ENCODE results near the gene KRT78. TPM values are rescaled to one million over a fixed set of nuclear protein-coding genes. Genes with fewer than 3 reads are reported as not detected.
A peak's percentile ranks its signal among the peaks of the same experiment; 100 is the strongest.

The KRT78 gene
- polyA plus RNA-seq, 2 of the 4 experiments (the other 2 are of a cell fraction), result 0.09 to 0.12 TPM

GRCh38 chr12:52873513-52873831 is 24.7 kb upstream of the KRT78 start:
- TF ChIP-seq FOXS1 (CRISPR knock-in tag; IDR thresholded peaks at IDR 0.05), result peak; percentile 81
- peak; percentile 83 for TF ChIP-seq HOXA7 (CRISPR knock-in tag; IDR thresholded peaks at IDR 0.05)
- TF ChIP-seq ZSCAN20 (CRISPR knock-in tag; IDR thresholded peaks at IDR 0.05), result peak; percentile 75; the same call in 1 of the 2 replicates
- TF ChIP-seq ZNF302 (CRISPR knock-in tag; IDR thresholded peaks at IDR 0.05), result peak; percentile 84; the same call in 1 of the 2 replicates
- peak; percentile 35 for TF ChIP-seq HEYL (CRISPR knock-in tag; IDR thresholded peaks at IDR 0.05)
- TF ChIP-seq EHF (CRISPR knock-in tag; IDR thresholded peaks at IDR 0.05), result peak; percentile 84
- no peak for TF ChIP-seq MAFK (IDR thresholded peaks at IDR 0.05; ENCODE audit: partially characterized antibody)
- TF ChIP-seq PBX3 (IDR thresholded peaks at IDR 0.05), result no peak
- CTCF ChIA-PET, result interaction anchor here (1.0 to 25.7 kb wide), 16 partner anchors 8 to 848 kb away, joined by 3 to 1736 read pairs (median 12); partner anchors contain the start of genes KRT84 and KRT85
- Histone ChIP-seq H3K9me3 (no peaks in the 10 kb centered on the region), H3K4me1 (peaks cover 93% of the 10 kb centered on the region), H3K4me3 (peak overlapping the region; percentile 36), H3K4me2 (peak overlapping the region; percentile 72), H3K27ac (peak overlapping the region; percentile 94 to 97)
- POLR2A ChIA-PET, result interaction anchor here (0.8 to 2.9 kb wide), 7 partner anchors 13 to 804 kb away, joined by 3 to 28 read pairs (median 4); partner anchors contain the start of gene ATG101
- DNase-seq (ENCODE audit: low read depth in 1 of 2, low spot score in 1 of 2), result no peak
- 25% methylated on average over 4 of the region's 4 CpGs for whole genome bisulfite sequencing (ENCODE audit: missing lambda C conversion rate)
- peak; percentile 59 for FAIRE-seq
- ATAC-seq, result no peak; a peak in 1 of 6 replicates

GRCh38 chr12:52872644-52873389 is 24.0 kb upstream of the KRT78 start:
- ATAC-seq, result no peak
- Histone ChIP-seq H3K27ac (peak overlapping the region; percentile 94 to 97), H3K4me3 (no peak overlapping the region), H3K9me3 (no peaks in the 10 kb centered on the region), H3K4me1 (peaks cover 92% of the 10 kb centered on the region), H3K4me2 (peak overlapping the region; percentile 72)
- FAIRE-seq, result no peak
- TF ChIP-seq RCOR1 (IDR thresholded peaks at IDR 0.05; ENCODE audit: low read depth, low read length), result no peak
- no peak for TF ChIP-seq ZNF302 (CRISPR knock-in tag; IDR thresholded peaks at IDR 0.05)
- no peak for TF ChIP-seq TP53 (CRISPR knock-in tag; IDR thresholded peaks at IDR 0.05)
- TF ChIP-seq FOXS1 (CRISPR knock-in tag; IDR thresholded peaks at IDR 0.05), result no peak
- TF ChIP-seq ZSCAN20 (CRISPR knock-in tag; IDR thresholded peaks at IDR 0.05), result no peak; the same call in 1 of the 2 replicates
- peak; percentile 60; the same call in 1 of the 2 replicates for TF ChIP-seq HOXB5 (CRISPR knock-in tag; IDR thresholded peaks at IDR 0.05)
- TF ChIP-seq HOXB13 (CRISPR knock-in tag; IDR thresholded peaks at IDR 0.05; ENCODE audit: low read depth), result peak; percentile 86; the same call in 1 of the 2 replicates
- peak in 1 of 2 experiments; percentile 44 for DNase-seq (ENCODE audit: low read depth in 1 of 2, low spot score in 1 of 2)
- POLR2A ChIA-PET, result interaction anchor here (0.8 to 2.9 kb wide), 5 partner anchors 13 to 804 kb away, joined by 3 to 28 read pairs (median 6); partner anchors contain the start of gene ATG101
- WGBS (ENCODE audit: missing lambda C conversion rate), result 72% methylated on average over 12 of the region's 13 CpGs
- CTCF ChIA-PET, result interaction anchor here (0.7 to 25.7 kb wide), 13 partner anchors 7 to 847 kb away, joined by 3 to 1736 read pairs (median 15); partner anchors contain the start of genes KRT84 and KRT85

- 18% methylated on average over 9 of the region's 9 CpGs for WGBS (ENCODE audit: missing lambda C conversion rate)
- H3K27ac ChIP-seq, result peak overlapping the region; percentile 94 to 97
- no peaks in the 10 kb centered on the region for H3K9me3 ChIP-seq
- peaks cover 87% of the 10 kb centered on the region for H3K4me1 ChIP-seq
- FAIRE-seq (no peak), ATAC-seq (peak; percentile 22 to 44), DNase-seq (ENCODE audit: low read depth in 1 of 2, low spot score in 1 of 2) (peak; percentile 60 to 95)
- H3K4me2 ChIP-seq, result peak overlapping the region; percentile 72
- CTCF ChIA-PET, result interaction anchor here (0.7 to 25.7 kb wide), 33 partner anchors 7 to 846 kb away, joined by 3 to 1221 read pairs (median 4); partner anchors contain the start of genes KRT74, KRT84 and KRT85
- no peak overlapping the region for H3K4me3 ChIP-seq
- POLR2A ChIA-PET, result interaction anchor here (1.0 kb wide), 1 partner anchor 724 kb away, joined by 4 read pairs; no protein-coding TSS in a partner anchor
- 0 out of 2 replicates have a peak, but pooled peaks have one; percentile 60 for TF ChIP-seq PBX3 (IDR thresholded peaks at IDR 0.05)
- TF ChIP-seq EHF (CRISPR knock-in tag; IDR thresholded peaks at IDR 0.05), result peak; percentile 52; the same call in 1 of the 2 replicates
- peak; percentile 97 for TF ChIP-seq MAFK (IDR thresholded peaks at IDR 0.05; ENCODE audit: partially characterized antibody)
- TF ChIP-seq GATA3 (IDR thresholded peaks at IDR 0.05; ENCODE audit: borderline replicate concordance), result peak; percentile 76; the same call in 1 of the 2 replicates
- peak in 1 of 2 experiments; percentile 59; a peak in 1 of 4 replicates for TF ChIP-seq CEBPB (IDR thresholded peaks at IDR 0.05)
- TF ChIP-seq FOSL2 (IDR thresholded peaks at IDR 0.05), result peak; percentile 58; the same call in 1 of the 2 replicates
- TF ChIP-seq FOSL2 (CRISPR knock-in tag; IDR thresholded peaks at IDR 0.05), result peak; percentile 87
- TF ChIP-seq RARB (CRISPR knock-in tag; IDR thresholded peaks at IDR 0.05), result no peak; the same call in 1 of the 2 replicates
- peak; percentile 78 for TF ChIP-seq JUNB (IDR thresholded peaks at IDR 0.05)
- peak; percentile 47; the same call in 1 of the 2 replicates for TF ChIP-seq MYC (IDR thresholded peaks at IDR 0.05; ENCODE audit: borderline replicate concordance, low read length)
- TF ChIP-seq BHLHE40 (IDR thresholded peaks at IDR 0.05; ENCODE audit: low read depth, low read length), result peak; percentile 27; the same call in 1 of the 2 replicates
- TF ChIP-seq TP53 (CRISPR knock-in tag; IDR thresholded peaks at IDR 0.05), result peak; percentile 39; the same call in 1 of the 2 replicates
- TF ChIP-seq EP300 (IDR thresholded peaks at IDR 0.05), result peak; percentile 64 to 82; a peak in 3 of 5 replicates
- TF ChIP-seq RFX5 (IDR thresholded peaks at IDR 0.05), result no peak
- peak; percentile 14; the same call in 1 of the 2 replicates for TF ChIP-seq FOSB (CRISPR knock-in tag; IDR thresholded peaks at IDR 0.05)
- peak; percentile 58 for TF ChIP-seq FOXS1 (CRISPR knock-in tag; IDR thresholded peaks at IDR 0.05)
- TF ChIP-seq HOXA7 (CRISPR knock-in tag; IDR thresholded peaks at IDR 0.05), result no peak
- peak; percentile 68 for TF ChIP-seq MAX (IDR thresholded peaks at IDR 0.05)
- peak; percentile 58; the same call in 1 of the 2 replicates for TF ChIP-seq HEYL (CRISPR knock-in tag; IDR thresholded peaks at IDR 0.05)
- peak; percentile 41 to 85; a peak in 4 of 5 replicates for TF ChIP-seq JUN (IDR thresholded peaks at IDR 0.05)
- TF ChIP-seq BCL3 (IDR thresholded peaks at IDR 0.05), result no peak
These were observed 22.7 kb upstream of the KRT78 start for GRCh38 chr12:52871291-52872039.

All from A549 (cell line).